Measurements from ENCODE around the gene ABCB1. TPM values are rescaled to one million over a fixed set of nuclear protein-coding genes. Genes with fewer than 3 reads are reported as not detected.

ABCB1 gene
- total and polyA plus RNA-seq, 2 of the 13 experiments (the other 11 are each of a cell fraction or from before 2014, with no cell fraction given) = 42.8 to 52.6 TPM

GRCh38 chr7:87498893-87499292, 101.8 kb downstream of the ABCB1 start:
- ChIA-PET CTCF (ENCODE audit: low intra/inter-chr PET ratio, low total read pairs) (no interaction called here), POLR2A (interaction anchor here (2.4 kb wide), 1 partner anchor 34 kb away, joined by 16 read pairs; no protein-coding TSS in a partner anchor)
- H3K9me3 ChIP-seq (ENCODE audit: low read length) = no peaks in the 10 kb centered on the region
- no peaks in the 10 kb centered on the region for H3K36me3 ChIP-seq (replicated peaks in 1 of 2; ENCODE audit: control insufficient read depth in 1 of 2, insufficient read depth in 2 of 2, low read length in 2 of 2)
- no peaks in the 10 kb centered on the region for H3K79me2 ChIP-seq (ENCODE audit: insufficient read depth, low read length)
- in situ Hi-C loops (cut with HindIII; ENCODE audit: extremely low pct_ligation_motif_present, low pct_unique_long_range_greater_than_20kb) = no loop called here
- H2AFZ ChIP-seq (ENCODE audit: low read length) = no peak overlapping the region
- 100% methylated on average over 1 of the region's 1 CpG for WGBS (ENCODE audit: low lambda C conversion rate)
- H3K9ac ChIP-seq (ENCODE audit: insufficient read depth, low read depth, low read length) = no peak overlapping the region
- H3K27me3 ChIP-seq (ENCODE audit: control insufficient read depth in 1 of 2, insufficient read depth in 2 of 2, low read length in 2 of 2) = no peaks in the 10 kb centered on the region
- DNase-seq (ENCODE audit: low spot score) (no peak), ATAC-seq (no peak), FAIRE-seq (no peak)
- peaks cover 31% of the 10 kb centered on the region for H3K4me1 ChIP-seq (ENCODE audit: insufficient read depth, low read length)
- H4K20me1 ChIP-seq (ENCODE audit: insufficient read depth, low read length) = no peaks in the 10 kb centered on the region
- intact Hi-C loops (cut with micrococcal nuclease; ENCODE audit: unreplicated experiment) = loop anchor here (5.0 kb wide), 1 partner anchor 37 kb away; no protein-coding TSS in a partner anchor
- no TSS peak for BruUV-seq (replicated peaks)
- no peak overlapping the region for H3K4me2 ChIP-seq (ENCODE audit: low read depth, low read length)
- H3K27ac ChIP-seq (ENCODE audit: extremely low read length, insufficient read depth, low read length) = no peak overlapping the region
- H3K4me3 ChIP-seq (replicated peaks in 1 of 3; ENCODE audit: insufficient read depth in 1 of 3, low read depth in 2 of 3, low read length in 3 of 3) = no peak overlapping the region
- TF ChIP-seq HOXA9 (CRISPR knock-in tag; IDR thresholded peaks at IDR 0.05; ENCODE audit: borderline replicate concordance) (no peak), ZSCAN21 (CRISPR knock-in tag; IDR thresholded peaks at IDR 0.05; ENCODE audit: borderline replicate concordance) (no peak), ZBTB3 (CRISPR knock-in tag; IDR thresholded peaks at IDR 0.05; ENCODE audit: borderline replicate concordance, low read depth) (no peak), ZNF136 (CRISPR knock-in tag; IDR thresholded peaks at IDR 0.05; ENCODE audit: low read depth) (no peak), ZNF580 (CRISPR knock-in tag; IDR thresholded peaks at IDR 0.05; ENCODE audit: borderline replicate concordance, low read depth) (no peak), MTF2 (CRISPR knock-in tag; IDR thresholded peaks at IDR 0.05; ENCODE audit: borderline replicate concordance) (no peak), ZNF124 (CRISPR knock-in tag; IDR thresholded peaks at IDR 0.05) (no peak), MLXIP (CRISPR knock-in tag; IDR thresholded peaks at IDR 0.05; ENCODE audit: borderline replicate concordance) (no peak), EP300 (IDR thresholded peaks at IDR 0.05; ENCODE audit: low read depth in 2 of 2, low read length in 2 of 2) (no peak), EP300 (CRISPR knock-in tag; IDR thresholded peaks at IDR 0.05; ENCODE audit: borderline replicate concordance) (no peak), SALL1 (CRISPR knock-in tag; IDR thresholded peaks at IDR 0.05) (no peak), TGIF2 (CRISPR knock-in tag; IDR thresholded peaks at IDR 0.05) (no peak), ZBTB39 (CRISPR knock-in tag; IDR thresholded peaks at IDR 0.05) (no peak)
- TF ChIP-seq, protein P1, sequence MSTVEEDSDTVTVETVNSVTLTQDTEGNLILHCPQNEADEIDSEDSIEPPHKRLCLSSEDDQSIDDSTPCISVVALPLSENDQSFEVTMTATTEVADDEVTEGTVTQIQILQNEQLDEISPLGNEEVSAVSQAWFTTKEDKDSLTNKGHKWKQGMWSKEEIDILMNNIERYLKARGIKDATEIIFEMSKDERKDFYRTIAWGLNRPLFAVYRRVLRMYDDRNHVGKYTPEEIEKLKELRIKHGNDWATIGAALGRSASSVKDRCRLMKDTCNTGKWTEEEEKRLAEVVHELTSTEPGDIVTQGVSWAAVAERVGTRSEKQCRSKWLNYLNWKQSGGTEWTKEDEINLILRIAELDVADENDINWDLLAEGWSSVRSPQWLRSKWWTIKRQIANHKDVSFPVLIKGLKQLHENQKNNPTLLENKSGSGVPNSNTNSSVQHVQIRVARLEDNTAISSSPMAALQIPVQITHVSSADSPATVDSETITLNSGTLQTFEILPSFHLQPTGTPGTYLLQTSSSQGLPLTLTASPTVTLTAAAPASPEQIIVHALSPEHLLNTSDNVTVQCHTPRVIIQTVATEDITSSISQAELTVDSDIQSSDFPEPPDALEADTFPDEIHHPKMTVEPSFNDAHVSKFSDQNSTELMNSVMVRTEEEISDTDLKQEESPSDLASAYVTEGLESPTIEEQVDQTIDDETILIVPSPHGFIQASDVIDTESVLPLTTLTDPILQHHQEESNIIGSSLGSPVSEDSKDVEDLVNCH (CRISPR knock-in tag; IDR thresholded peaks at IDR 0.05) = no peak
- TF ChIP-seq, protein P2, sequence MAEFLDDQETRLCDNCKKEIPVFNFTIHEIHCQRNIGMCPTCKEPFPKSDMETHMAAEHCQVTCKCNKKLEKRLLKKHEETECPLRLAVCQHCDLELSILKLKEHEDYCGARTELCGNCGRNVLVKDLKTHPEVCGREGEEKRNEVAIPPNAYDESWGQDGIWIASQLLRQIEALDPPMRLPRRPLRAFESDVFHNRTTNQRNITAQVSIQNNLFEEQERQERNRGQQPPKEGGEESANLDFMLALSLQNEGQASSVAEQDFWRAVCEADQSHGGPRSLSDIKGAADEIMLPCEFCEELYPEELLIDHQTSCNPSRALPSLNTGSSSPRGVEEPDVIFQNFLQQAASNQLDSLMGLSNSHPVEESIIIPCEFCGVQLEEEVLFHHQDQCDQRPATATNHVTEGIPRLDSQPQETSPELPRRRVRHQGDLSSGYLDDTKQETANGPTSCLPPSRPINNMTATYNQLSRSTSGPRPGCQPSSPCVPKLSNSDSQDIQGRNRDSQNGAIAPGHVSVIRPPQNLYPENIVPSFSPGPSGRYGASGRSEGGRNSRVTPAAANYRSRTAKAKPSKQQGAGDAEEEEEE (CRISPR knock-in tag; IDR thresholded peaks at IDR 0.05; ENCODE audit: borderline replicate concordance) = no peak
